Heart left ventricle (tissue), 16 donors: ENCODE measurements around the gene RAB44. TPM values are rescaled to one million over a fixed set of nuclear protein-coding genes. Genes with fewer than 3 reads are reported as not detected.

Experiments
- ATAC-seq, 4 donors: fragments of 200-7000 bp; cut with Tn5 transposase; one replicate each; pipeline ENCODE4 v1.9.1; 2020 to 2022; ENCODE audit warnings: moderate library complexity in 4 of 4, mild to moderate bottlenecking in 3 of 4, moderate number of reproducible peaks in 1 of 4
- DNase-seq, 5 donors: peaks; one replicate each; pipeline ENCODE4 v3.0.0-alpha.2; 2020
- H3K27ac ChIP-seq, 12 donors: fragments of 200-600 bp; sonication (generic) in 4 of 12; one replicate each; pipeline versions ENCODE4 v1.5.0 to v1.8.0; 2016 to 2022; ENCODE audit warnings: mild to moderate bottlenecking in 2 of 12
- H3K27me3 ChIP-seq, 9 donors: fragments of 200-600 bp; sonication (generic) in 2 of 9; one replicate each; pipeline versions ENCODE4 v1.5.1 to v1.8.0; 2016 to 2022; ENCODE audit warnings: mild to moderate bottlenecking in 3 of 9
- H3K36me3 ChIP-seq, 9 donors: fragments of 200-600 bp; sonication (generic) in 2 of 9; one replicate each; pipeline versions ENCODE4 v1.5.0 to v1.8.0; 2018 to 2022; ENCODE audit warnings: mild to moderate bottlenecking in 2 of 9
- H3K4me1 ChIP-seq, 12 donors: fragments of 200-600 bp; sonication (generic) in 4 of 12; one replicate each; pipeline versions ENCODE4 v1.5.0 to v1.8.0; 2016 to 2022; ENCODE audit warnings: mild to moderate bottlenecking in 3 of 12
- H3K4me3 ChIP-seq, 12 donors: fragments of 200-600 bp; sonication (generic) in 4 of 12; one replicate each; pipeline versions ENCODE4 v1.5.0 to v1.8.0; 2017 to 2022; ENCODE audit warnings: mild to moderate bottlenecking in 9 of 12, moderate library complexity in 4 of 12
- H3K9me3 ChIP-seq, 12 donors: fragments of 200-600 bp; sonication (generic) in 4 of 12; one replicate each; pipeline versions ENCODE4 v1.5.0 to v1.8.0; 2016 to 2022; ENCODE audit warnings: mild to moderate bottlenecking in 1 of 12
- POLR2A ChIP-seq, 2 donors: fragments of 450-650 bp; IDR thresholded peaks; one replicate each; pipeline ENCODE4 v1.6.1; 2017; ENCODE audit warnings: antibody characterized with exemption in 2 of 2, mild to moderate bottlenecking in 2 of 2, moderate library complexity in 2 of 2
- WGBS, 4 donors: extraction: QIAGEN DNeasy Blood & Tissue Kit in 2 of 4; methylation state at CpG; one replicate each; pipeline versions ENCODE4 v1.1.5 to v1.1.7; 2013 to 2018; 5-methylcytosine and 5-hydroxymethylcytosine counted together
- intact Hi-C, 10 donors: fragments of 100-400 bp; cut with DNase I; formaldehyde crosslinking; loops; one replicate each; pipeline versions ENCODE4 v1.11.1 to v1.14.2; 2022
- polyA plus RNA-seq, 2 donors: library from polyadenylated mRNA; stranded (reverse); fragments of 200-250 nt; gene quantifications; one replicate each; pipeline ENCODE4 v1.2.3, GENCODE V29; 2013
- total RNA-seq, 9 donors: library from RNA; depleted of rRNA in 2 of 9; stranded (reverse); fragments of >200 nt in 2 of 9; fragmentation: NEBNext Ultra II Directional in 3 of 9; extraction: Animal tissue kit (Norgen Biotek cat#: 25700) in 3 of 9; gene quantifications; one replicate each; pipeline versions ENCODE4 v1.1.0 to v1.2.4, GENCODE V29; 2016 to 2023
- TF ChIP-seq, protein P1 (sequence below), 12 donors: fragments of 200-600 bp; sonication (generic) in 4 of 12; IDR thresholded peaks; one replicate each; pipeline versions ENCODE4 v1.5.0 to v1.8.0; 2018 to 2022; ENCODE audit warnings: antibody characterized with exemption in 12 of 12, mild to moderate bottlenecking in 5 of 12
- donor health status: ischemic (EF 13 %, LVEDD 7.1; RV severe dilation, severe dysfunction).
- donor health status: healthy with polysubstance abuse.
- donor health status: DM: no; HTN: yes; CAD: no.
- donor health status: DM: no; HTN: no; CAD: no.
- donor health status: ischemic (EF 25% LVEDD 6.9; RV normal size, moderate dysfunction).
- donor health status: ischemic (EF 25% LVEDD 5.7; RV mildly dilated, moderate dysfunction).
- donor health status: healthy.
- donor health status: DM: yes; HTN: yes; CAD: no.
- donor health status: ischemic (EF 35%, LVEDD 5.7; RV mildly dilated, moderate dysfunction).
- donor health status: nonischemic (EF 11% LVEDD 7.7; RV severe dilation, severe dysfunction).
- donor health status: DM: yes; HTN: yes; CAD: no.
- donor health status: PGD.
- donor health status: ischemic (EF 29% LVEDD 5.4; RV normal size, mild dysfunction).
- donor health status: nonischemic (EF 23%, LVEDD 6.1; RV moderate dilation, normal function).

Gene RAB44
- total and polyA plus RNA-seq, 11 donors: 0.04 to 0.32 (median 0.08) TPM; not detected in 5

DNA sequence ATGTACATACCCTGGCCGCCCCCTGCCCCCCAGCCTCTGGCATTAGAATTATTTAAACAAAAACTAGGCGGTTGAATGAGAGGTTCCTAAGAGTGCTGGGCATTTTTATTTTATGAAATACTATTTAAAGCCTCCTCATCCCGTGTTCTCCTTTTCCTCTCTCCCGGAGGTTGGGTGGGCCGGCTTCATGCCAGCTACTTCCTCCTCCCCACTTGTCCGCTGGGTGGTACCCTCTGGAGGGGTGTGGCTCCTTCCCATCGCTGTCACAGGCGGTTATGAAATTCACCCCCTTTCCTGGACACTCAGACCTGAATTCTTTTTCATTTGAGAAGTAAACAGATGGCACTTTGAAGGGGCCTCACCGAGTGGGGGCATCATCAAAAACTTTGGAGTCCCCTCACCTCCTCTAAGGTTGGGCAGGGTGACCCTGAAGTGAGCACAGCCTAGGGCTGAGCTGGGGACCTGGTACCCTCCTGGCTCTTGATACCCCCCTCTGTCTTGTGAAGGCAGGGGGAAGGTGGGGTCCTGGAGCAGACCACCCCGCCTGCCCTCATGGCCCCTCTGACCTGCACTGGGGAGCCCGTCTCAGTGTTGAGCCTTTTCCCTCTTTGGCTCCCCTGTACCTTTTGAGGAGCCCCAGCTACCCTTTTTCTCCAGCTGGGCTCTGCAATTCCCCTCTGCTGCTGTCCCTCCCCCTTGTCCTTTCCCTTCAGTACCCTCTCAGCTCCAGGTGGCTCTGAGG lies 11.5 kb upstream of the RAB44 start:
- DNase-seq (no peak), ATAC-seq (peak in 1 of 4 donors; percentile 37)
- H3K4me1 ChIP-seq: peaks cover 0 to 52% (median 21%) of the 10 kb centered on the region in 12 donors
- H3K27ac ChIP-seq: peak overlapping the region in 3 of 12 donors; percentile 4 to 38 (median 4)
- H3K27me3 ChIP-seq: no peaks in the 10 kb centered on the region
- intact Hi-C loops: loop anchor here in 3 of 10 donors (10.0 kb wide), 2 partner anchors 69 to 261 kb away; no protein-coding TSS in a partner anchor
- TF ChIP-seq, protein P1, sequence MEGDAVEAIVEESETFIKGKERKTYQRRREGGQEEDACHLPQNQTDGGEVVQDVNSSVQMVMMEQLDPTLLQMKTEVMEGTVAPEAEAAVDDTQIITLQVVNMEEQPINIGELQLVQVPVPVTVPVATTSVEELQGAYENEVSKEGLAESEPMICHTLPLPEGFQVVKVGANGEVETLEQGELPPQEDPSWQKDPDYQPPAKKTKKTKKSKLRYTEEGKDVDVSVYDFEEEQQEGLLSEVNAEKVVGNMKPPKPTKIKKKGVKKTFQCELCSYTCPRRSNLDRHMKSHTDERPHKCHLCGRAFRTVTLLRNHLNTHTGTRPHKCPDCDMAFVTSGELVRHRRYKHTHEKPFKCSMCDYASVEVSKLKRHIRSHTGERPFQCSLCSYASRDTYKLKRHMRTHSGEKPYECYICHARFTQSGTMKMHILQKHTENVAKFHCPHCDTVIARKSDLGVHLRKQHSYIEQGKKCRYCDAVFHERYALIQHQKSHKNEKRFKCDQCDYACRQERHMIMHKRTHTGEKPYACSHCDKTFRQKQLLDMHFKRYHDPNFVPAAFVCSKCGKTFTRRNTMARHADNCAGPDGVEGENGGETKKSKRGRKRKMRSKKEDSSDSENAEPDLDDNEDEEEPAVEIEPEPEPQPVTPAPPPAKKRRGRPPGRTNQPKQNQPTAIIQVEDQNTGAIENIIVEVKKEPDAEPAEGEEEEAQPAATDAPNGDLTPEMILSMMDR (IDR thresholded peaks at IDR 0.05): no peak
- no peak for TF ChIP-seq POLR2A (IDR thresholded peaks at IDR 0.05)
- no peak overlapping the region for H3K4me3 ChIP-seq
- H3K36me3 ChIP-seq: peaks cover 9 to 54% (median 46%) of the 10 kb centered on the region in 9 donors
- WGBS, 4 donors: 69 to 76% (median 71%) methylated on average over 11 of the region's 11 CpGs
- no peaks in the 10 kb centered on the region for H3K9me3 ChIP-seq

DNA sequence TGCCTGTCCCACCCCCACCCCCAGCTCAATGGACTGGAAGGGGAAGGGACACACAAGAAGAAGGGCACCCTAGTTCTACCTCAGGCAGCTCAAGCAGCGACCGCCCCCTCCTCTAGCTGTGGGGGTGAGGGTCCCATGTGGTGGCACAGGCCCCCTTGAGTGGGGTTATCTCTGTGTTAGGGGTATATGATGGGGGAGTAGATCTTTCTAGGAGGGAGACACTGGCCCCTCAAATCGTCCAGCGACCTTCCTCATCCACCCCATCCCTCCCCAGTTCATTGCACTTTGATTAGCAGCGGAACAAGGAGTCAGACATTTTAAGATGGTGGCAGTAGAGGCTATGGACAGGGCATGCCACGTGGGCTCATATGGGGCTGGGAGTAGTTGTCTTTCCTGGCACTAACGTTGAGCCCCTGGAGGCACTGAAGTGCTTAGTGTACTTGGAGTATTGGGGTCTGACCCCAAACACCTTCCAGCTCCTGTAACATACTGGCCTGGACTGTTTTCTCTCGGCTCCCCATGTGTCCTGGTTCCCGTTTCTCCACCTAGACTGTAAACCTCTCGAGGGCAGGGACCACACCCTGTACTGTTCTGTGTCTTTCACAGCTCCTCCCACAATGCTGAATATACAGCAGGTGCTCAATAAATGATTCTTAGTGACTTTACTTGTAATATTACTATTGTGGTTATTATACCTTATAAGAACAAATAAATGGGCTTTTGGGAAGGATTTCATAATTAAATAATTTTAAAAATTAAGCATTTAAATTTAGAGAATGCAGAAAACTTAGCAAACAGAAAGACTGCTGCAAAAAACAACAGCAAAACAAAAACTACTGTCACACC lies 10.7 kb upstream of the RAB44 start:
- Histone ChIP-seq H3K4me3 (no peak overlapping the region), H3K9me3 (no peaks in the 10 kb centered on the region), H3K36me3 (peaks cover 9 to 54% (median 46%) of the 10 kb centered on the region in 9 donors), H3K4me1 (peaks cover 0 to 51% (median 18%) of the 10 kb centered on the region in 12 donors), H3K27ac (no peak overlapping the region), H3K27me3 (no peaks in the 10 kb centered on the region)
- TF ChIP-seq POLR2A (IDR thresholded peaks at IDR 0.05): no peak
- TF ChIP-seq, protein P1 (IDR thresholded peaks at IDR 0.05): no peak
- DNase-seq: no peak
- intact Hi-C loops: loop anchor here in 3 of 10 donors (10.0 kb wide), 2 partner anchors 68 to 262 kb away; no protein-coding TSS in a partner anchor
- 91 to 95% (median 93%) methylated on average over 10 of the region's 10 CpGs for WGBS, 4 donors
- ATAC-seq: no peak

DNA sequence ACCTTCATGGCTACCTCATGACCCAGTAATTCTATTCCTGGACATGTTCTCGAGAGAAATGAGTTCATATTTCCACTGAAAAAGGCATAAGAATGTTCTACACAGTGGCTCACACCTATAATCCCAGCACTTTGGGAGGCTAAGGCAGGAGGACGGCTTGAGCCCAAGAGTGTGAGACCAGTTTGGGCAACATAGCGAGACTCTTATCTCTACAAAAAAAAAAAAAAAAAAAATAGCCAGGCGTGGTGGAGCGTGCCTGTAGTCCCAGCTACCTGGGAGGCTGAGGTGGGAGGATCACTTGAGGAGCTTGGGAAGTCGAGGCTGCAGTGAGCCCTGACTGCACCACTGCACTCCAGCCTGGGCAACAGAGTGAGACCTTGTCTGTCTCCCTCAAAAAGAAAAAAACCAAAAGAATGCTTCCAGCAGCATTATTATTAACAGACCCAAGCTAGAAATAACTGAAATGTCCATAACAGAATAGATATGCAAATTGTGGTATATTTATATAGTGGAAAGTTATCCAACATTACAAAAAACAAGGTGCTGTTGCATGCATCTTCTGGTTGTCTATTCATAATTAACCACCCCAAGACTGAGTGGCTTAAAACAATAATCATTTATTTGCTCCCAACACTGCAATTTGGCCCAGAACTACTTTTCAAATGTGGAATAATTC lies 9.4 kb upstream of the RAB44 start:
- WGBS, 4 donors: 89 to 94% (median 91%) methylated on average over 6 of the region's 6 CpGs
- H3K27ac ChIP-seq: no peak overlapping the region
- no peak for ATAC-seq
- no peak for TF ChIP-seq POLR2A (IDR thresholded peaks at IDR 0.05)
- TF ChIP-seq, protein P1 (IDR thresholded peaks at IDR 0.05): no peak
- peaks cover 0 to 50% (median 15%) of the 10 kb centered on the region in 12 donors for H3K4me1 ChIP-seq
- no peak for DNase-seq
- H3K4me3 ChIP-seq: no peak overlapping the region
- no peaks in the 10 kb centered on the region for H3K9me3 ChIP-seq
- no peaks in the 10 kb centered on the region for H3K27me3 ChIP-seq
- H3K36me3 ChIP-seq: peaks cover 9 to 47% (median 43%) of the 10 kb centered on the region in 9 donors
- intact Hi-C loops: loop anchor here in 3 of 10 donors (10.0 kb wide), 2 partner anchors 67 to 263 kb away; no protein-coding TSS in a partner anchor
